HG03457 (cell line): ENCODE measurements around the gene TOX3.

Experiments used
- ATAC-seq: cut with Tn5 transposase; IDR thresholded peaks from one replicate; pipeline ENCODE4 v1.9.1; 2021; ENCODE audit warnings: moderate number of reproducible peaks; ENCODE audit not compliant: unreplicated experiment

Gene TOX3

GRCh38 chr16:52455549-52456277 lies 91.2 kb downstream of the TOX3 start:
- no peak for ATAC-seq

DNA sequence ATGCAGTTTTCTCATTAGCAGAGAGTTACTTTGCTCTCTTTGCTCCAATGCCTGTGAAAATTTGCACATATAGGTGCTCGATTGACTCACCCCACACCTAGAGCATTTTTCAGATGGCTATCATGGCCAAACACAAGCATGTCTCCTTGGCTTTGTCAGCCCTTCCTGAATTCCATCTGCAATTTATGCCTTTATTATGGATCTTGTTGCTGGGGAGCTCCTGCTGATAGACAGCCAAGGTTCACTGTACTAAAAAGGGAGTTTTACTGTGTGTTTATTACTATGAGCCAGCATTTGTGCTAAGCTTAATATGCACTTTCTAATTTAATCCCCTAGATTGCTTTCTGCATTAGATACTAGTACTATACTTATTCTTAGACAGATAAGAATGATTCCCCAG lies 93.3 kb downstream of the TOX3 start:
- ATAC-seq = no peak

- no peak for ATAC-seq
Observed at GRCh38 chr16:52451971-52452421, 94.9 kb downstream of the TOX3 start.

GRCh38 chr16:52450916-52451315 lies 96.0 kb downstream of the TOX3 start:
- ATAC-seq = no peak

GRCh38 chr16:52450241-52450640 lies 96.7 kb downstream of the TOX3 start:
- no peak for ATAC-seq

GRCh38 chr16:52446080-52446479 lies 100.9 kb downstream of the TOX3 start:
- ATAC-seq = no peak

DNA sequence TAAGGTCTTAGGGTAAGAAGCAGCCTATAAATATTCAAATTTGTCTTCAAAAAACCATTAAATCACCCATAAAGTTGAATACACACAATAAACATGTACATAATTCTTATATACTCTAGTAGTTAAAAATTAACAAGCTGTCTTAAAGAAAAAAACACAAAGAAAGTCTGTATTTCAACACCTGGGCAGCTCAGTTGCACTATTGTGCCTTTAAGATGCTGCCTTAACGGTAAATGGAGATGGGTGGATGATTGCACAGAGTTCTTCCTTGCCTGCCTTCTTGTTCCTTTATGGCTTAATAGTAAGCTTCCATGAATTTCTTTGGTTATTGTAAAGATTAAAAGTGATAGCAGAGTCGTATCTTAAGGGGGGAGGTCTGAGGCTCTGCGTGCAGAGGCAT lies 105.1 kb downstream of the TOX3 start:
- ATAC-seq = no peak

GRCh38 chr16:52440248-52440647 lies 106.7 kb downstream of the TOX3 start:
- ATAC-seq = no peak

- ATAC-seq = no peak
Observed at GRCh38 chr16:52439750-52440149, 107.2 kb downstream of the TOX3 start.

DNA sequence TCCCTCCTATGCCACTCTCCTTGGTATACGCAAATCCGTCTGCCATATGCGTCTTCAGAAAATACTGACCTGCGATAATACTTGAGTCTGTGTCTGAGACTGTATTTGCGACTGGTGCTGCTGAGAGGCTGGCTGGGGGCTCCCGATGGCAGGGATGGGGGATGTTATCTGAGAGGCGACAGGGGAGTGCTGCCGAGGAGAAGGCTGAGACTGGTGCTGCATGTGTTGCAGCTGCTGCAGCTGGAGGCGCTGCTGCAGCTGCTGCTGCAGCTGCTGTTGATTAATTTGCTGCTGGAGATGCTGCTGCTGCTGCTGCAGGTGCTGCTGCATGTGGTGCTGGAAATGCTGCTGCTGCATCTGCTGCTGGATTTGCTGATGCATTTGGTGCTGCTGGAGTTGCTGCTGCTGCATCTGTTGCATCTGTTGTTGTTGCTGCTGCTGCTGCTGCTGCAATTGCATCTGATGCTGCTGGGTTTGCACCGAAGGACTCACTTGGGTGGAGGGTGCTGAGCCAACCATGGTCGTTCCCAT lies 107.7 kb downstream of the TOX3 start:
- no peak for ATAC-seq

GRCh38 chr16:52437277-52437670 lies 109.7 kb downstream of the TOX3 start:
- ATAC-seq = no peak

- no peak for ATAC-seq
Observed at GRCh38 chr16:52436339-52437276, 110.3 kb downstream of the TOX3 start.

- ATAC-seq = no peak
Observed at GRCh38 chr16:52434224-52434623, 112.7 kb downstream of the TOX3 start.

DNA sequence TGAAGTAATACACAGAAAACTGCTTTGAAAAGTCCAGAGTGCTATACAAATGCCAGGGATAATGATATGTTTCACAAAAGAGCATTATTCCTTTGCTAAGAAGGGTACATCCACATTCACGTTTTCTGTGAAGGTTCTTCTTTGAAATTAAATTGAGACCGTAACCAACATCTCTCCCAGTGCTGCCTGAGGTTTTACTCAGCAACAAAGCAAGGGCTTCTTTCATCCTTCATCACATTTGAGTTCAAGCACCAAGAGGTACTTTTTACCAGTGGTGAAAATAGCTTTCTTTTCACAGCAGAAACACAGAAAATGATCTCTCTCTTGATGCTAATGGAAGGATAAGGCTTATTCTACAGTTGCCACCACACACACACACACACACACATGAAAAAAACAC lies 113.3 kb downstream of the TOX3 start:
- no peak for ATAC-seq

- ATAC-seq = no peak
Observed at GRCh38 chr16:52424591-52424990, 122.4 kb downstream of the TOX3 start.

GRCh38 chr16:52422307-52422706 lies 124.6 kb downstream of the TOX3 start:
- ATAC-seq = no peak

GRCh38 chr16:52418201-52418600 lies 128.7 kb downstream of the TOX3 start:
- no peak for ATAC-seq

- no peak for ATAC-seq
Observed at GRCh38 chr16:52416888-52417287, 130.1 kb downstream of the TOX3 start.

DNA sequence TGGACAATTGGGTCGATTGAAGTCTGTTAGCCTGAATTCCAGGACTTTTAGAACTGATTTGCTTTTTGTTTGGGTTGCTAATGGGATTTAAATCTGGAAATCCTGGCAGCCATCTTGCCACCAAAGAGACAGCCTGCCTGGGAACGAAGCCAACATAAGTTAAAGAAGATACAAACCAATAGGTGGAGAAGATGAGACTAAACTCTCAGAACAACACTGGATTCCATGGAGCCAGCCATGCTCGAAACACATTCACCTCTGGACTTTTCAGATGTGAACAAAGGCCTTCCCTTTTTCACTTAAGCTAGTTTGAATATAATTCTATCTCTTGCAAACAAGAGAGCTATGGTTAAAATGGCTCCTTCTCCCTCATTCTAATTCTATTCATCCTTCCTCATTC lies 135.9 kb downstream of the TOX3 start:
- ATAC-seq = no peak

- no peak for ATAC-seq
Observed at GRCh38 chr16:52408191-52408845, 138.6 kb downstream of the TOX3 start.

DNA sequence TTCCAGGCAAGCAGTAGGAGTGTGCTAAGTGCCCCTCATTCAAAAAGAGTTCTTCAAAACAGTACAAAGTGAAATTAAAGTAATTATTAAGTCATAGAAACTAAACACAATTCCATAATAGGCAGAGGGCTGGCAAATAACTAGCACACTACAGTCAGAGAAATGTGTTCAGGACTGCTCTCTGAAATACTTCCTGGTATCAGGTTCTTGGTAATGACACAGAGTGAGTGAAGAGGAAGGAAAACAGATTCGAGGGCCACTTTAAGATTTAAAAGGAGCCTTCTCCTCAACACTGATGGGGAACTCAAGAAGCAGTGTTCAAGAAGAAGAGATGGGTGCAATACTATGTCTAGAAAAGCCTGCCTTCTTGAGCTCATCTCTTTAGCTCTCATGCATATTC lies 139.2 kb downstream of the TOX3 start:
- ATAC-seq = no peak
